HG02763 (cell line): ENCODE results near the gene RPS6KA5.
"Not testable (repeated sequence)": the region's sequence is repeated elsewhere in the genome, so short reads cannot be mapped to it uniquely, and the experiment has no call there.

Source experiments
- ATAC-seq: cut with Tn5 transposase; IDR thresholded peaks from one replicate; pipeline ENCODE4 v1.9.1; 2021; ENCODE audit warnings: mild to moderate bottlenecking, moderate library complexity; ENCODE audit not compliant: unreplicated experiment

The RPS6KA5 gene

DNA sequence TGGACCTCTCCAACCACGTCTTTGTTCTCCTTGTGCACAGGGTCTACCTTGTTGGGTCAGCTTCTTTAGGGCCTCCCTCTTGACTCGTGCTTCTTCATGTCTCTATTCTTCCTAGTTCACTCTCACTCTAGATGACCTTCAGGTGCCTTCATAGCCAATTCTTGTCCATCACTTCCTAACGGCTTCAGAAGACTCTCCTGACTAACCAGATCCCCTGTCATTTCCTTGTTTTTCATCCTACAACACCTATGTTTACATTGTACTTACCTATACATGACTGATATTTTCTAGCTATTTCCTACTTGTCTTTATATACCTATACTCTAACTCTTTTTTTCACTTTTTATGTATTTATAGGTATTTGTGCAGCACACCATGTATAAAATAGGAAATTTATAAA is 117.1 kb downstream of the RPS6KA5 start:
- no peak for ATAC-seq

DNA sequence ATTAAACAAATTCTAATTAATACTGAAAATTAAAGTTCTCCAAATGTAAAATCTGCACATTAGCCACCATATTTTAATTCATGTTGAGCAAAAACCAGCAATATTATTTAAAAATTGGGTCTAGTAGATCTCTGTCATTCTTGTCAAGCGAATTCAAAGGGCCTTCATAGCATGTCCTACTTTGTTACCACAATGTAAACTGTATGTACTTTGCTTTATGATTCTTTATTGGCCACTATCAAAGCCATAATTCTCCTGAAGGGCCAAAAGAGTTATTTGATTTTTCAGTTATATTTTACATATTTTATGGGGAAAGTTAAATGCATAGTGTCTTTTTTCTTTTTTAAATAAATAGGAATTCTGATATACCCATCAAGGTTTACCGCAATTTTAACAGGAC is 117.9 kb downstream of the RPS6KA5 start:
- ATAC-seq, result no peak

- ATAC-seq, result no peak
Observed at GRCh38 chr14:90941706-90942105, 118.7 kb downstream of the RPS6KA5 start.

DNA sequence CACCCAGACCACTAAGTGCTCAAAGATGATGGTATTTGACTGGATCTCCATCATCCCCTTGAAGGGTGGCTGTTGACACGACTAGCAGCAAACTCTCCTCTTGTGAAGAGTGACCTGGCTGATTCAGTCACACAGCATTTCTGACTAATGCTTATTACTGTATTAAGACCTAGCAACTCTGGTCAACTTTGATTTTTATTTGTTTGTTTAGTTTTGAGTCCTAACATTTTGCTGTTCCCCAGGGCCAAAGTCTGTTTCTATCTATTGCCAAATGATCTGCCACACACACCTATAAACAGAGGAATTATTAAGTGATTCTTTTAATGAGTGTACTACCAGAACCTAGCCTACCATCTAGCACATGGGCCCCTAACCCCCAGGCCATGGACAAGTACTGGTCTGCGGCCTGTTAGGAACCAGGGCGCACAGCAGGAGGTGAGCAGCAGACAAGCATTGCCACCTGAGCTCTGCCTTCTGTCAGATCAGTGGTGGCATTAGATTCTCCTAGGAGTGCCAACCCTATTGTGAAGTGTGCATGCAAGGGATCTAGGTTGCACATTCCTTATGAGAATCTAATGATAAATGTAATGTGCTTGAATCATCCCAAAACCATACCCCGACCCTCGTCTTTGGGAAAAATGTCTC is 120.0 kb downstream of the RPS6KA5 start:
- no peak for ATAC-seq

- ATAC-seq, result not testable (repeated sequence)
Observed at GRCh38 chr14:90939252-90939795, 121.1 kb downstream of the RPS6KA5 start.

- ATAC-seq, result no peak
Observed at GRCh38 chr14:90938615-90939014, 121.8 kb downstream of the RPS6KA5 start.

DNA sequence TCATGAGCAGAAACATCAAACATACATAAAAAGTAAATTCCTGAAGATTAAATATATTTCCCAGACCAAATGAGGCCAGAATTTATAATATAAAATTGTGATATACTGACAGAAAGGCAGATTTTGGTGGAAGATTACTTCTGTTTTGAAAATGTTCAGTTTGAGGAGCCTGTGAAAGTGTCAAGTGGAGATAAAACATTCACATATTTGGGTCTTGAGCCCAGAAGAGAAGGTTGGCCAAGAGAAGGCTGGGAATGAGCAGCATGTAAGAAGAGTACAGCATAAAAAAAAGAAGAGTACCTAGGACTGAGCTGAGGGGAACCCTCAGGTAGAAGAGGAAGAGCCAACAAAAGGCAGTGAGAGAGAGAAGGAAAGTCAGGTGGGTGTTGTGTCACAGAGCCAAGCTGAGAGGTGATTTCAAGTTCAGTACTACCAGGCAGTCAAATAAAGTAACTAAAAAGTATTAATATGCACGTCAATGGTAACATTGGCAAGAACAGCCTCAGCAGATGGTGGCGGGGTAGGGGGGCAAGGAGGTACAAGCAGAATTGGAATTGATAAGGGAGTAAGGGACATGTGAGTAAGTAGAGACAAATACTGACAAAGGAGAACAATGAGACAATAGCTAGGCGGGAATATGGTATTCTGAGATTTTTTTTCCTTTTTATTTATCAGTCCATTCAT is 123.5 kb downstream of the RPS6KA5 start:
- ATAC-seq, result no peak

DNA sequence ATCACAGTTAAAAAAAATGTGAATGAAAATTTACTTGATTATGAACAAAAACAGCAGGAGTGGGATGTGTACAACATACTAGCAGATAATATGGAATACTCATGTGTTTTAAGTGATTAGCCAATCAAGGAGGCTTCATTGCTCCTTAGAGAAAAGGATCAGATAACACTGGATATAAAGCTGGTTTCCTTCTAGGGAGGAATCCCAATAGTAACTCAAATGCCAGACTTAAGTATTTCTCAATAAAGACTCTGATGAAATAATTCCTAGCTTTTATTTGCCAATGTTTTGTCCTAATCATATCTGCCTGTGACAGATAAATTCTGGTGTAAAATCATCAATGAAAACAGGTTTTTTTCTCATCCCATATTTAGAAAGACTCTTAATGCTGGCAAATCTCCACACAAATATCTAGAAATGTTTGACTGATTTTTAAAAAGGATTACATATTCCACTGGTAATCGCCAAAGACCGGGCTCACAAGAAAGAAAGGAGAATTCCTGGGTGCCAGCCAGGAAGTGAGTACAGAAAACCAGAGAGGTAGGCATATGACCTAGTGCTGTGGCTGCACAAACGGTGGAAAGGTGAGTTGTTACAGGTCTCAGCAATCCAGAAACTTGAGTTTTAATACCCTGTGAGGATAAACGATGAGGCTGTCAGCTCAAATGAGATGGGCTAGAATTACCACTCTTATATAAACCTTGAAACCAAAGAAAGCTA is 135.7 kb downstream of the RPS6KA5 start:
- ATAC-seq, result no peak

DNA sequence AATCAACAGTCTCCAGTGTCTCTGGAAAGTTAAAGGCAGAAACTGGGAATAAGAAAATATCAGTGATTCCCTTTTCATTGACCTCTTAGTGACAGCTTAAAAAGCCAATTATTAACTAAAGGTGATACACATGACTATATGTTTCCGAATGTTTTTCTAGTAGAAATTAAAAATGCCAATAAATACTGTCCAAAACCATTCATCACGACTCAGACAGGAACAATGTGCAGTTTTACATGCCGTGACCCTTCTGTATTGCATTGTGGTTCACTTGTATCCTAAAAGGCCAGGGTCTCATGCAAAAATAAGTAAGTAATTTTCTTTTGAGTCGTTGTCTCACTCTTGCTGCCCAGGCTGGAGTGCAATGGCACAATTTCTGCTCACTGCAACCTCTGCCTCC is 138.3 kb downstream of the RPS6KA5 start:
- ATAC-seq, result no peak

- no peak for ATAC-seq
Observed at GRCh38 chr14:90911121-90911520, 149.3 kb downstream of the RPS6KA5 start.

DNA sequence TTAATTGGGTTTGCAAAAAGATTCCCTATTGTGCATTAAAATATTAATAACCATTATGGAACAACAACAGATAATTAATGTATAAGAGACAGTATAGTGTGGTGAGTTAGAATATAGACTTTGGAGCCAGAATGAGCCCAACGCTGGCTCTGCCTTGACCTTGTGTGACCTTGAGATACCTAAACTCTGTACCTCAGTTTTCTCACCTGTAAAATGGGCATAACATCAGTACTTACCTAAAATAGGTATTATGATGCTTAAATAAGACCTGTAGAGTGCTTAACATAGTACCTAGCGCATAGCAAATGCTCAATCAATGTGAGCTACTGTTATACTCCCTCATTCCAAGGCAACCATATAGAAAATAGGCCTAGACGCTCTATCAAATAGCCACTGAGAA is 153.3 kb downstream of the RPS6KA5 start:
- ATAC-seq, result no peak

- peak; percentile 71 for ATAC-seq
Observed at GRCh38 chr14:90905531-90905930, 154.9 kb downstream of the RPS6KA5 start.

- no peak for ATAC-seq
Observed at GRCh38 chr14:90903101-90903500, 157.3 kb downstream of the RPS6KA5 start.

DNA sequence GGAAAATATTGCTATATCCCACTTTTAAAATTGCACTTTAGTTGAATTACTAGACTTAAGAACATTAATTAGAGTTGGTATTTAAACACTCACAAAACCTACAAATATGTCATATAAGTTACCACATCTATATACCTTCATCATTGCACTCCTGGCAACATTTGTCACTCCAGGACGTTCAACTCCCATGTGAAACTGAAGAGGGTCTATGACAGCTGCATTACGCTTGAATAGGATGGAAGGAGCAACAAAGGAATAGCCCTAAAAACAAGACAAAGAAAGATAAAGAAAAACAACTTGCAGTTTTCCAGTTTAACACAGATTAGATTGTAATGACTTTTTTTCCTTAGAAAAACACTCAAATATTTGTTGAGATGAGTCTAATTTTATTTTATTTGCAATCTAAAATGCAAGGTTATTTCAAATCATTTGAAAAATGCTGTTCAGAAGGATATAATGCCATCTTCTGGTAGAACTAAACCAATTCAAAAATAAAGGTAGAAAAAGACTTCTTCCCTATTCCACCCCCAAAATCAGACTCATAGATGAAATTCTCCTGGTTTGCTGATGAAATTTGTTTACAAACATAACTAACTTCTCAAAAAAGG is 159.9 kb downstream of the RPS6KA5 start:
- no peak for ATAC-seq

DNA sequence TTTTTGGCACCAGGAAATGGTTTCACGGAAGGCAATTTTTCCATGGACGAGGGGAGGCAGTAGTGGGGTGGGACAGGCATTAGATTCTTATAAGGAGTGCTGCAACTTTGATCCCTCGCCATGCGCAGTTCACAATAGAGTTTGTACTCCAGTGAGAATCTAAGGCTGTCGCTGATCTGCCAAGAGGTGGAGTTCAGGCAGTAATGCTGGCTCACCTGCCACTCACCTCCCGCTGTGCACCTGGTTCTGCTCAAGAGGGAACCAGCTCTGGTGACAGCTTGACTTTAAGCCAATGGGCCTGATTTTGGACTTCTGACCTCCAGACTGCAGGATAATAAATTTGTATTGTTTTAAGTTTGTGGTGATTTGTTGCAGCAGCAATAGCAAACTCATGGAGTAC is 163.4 kb downstream of the RPS6KA5 start:
- ATAC-seq, result no peak

- no peak for ATAC-seq
Observed at GRCh38 chr14:90894241-90894640, 166.2 kb downstream of the RPS6KA5 start.

DNA sequence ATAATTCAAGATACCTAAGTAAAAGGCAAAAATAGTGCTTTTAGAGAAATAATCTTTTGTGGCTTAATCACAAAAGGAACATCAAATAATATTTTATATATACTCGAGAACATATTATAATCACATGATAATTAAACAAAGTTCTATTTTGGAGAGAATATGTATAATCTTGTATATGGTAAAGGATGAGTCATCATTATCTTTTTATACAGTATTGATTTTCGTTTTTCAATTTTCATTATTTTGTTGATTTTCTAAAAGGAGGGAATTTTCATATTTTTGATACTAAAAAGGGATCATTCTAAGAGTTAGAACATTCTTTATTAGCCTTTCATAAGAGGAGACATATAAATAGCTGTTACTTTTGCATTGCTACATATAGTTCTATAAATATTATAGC is 166.9 kb downstream of the RPS6KA5 start:
- no peak for ATAC-seq

GRCh38 chr14:90892970-90893369 is 167.5 kb downstream of the RPS6KA5 start:
- no peak for ATAC-seq

- no peak for ATAC-seq
Observed at GRCh38 chr14:90891326-90891725, 169.1 kb downstream of the RPS6KA5 start.

DNA sequence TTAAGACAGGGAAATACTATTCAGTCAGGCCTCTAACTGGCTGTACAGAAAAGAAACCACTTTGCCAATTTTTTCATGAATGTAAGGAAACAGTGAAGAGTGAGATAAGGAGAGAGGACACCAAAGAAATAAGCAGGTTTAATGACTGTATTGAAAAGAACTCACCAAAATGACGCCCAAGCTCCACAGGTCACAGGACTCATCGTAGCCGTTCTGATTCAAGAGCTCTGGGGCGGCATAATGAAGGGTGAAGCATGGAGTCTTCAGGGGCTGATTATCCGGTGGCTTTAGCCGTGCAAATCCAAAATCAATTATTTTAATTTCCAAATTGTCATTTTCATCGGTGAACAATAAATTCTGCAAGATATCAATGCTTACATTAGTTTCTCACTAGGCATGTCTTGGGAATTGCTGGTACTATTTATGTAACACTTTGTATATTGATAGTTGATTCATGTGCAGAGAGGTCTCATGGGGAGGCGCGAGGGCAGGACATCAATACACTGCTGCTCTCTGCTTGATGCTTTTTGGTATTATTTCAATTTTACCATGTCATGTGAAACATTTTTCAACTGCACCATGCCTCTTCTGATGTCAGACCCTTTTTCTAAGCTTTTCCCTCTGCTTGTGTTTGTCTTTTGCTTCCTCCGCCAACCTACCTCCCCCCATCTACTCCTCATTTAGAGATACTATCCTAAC is 170.0 kb downstream of the RPS6KA5 start:
- ATAC-seq, result no peak

- ATAC-seq, result no peak
Observed at GRCh38 chr14:90886297-90886815, 174.1 kb downstream of the RPS6KA5 start.
